ENCODE data around the gene PRR3.
"Not testable (repeated sequence)": the region's sequence is repeated elsewhere in the genome, so short reads cannot be mapped to it uniquely, and the experiment has no call there.

Gene PRR3

GRCh38 chr6:30521082-30521481 is 36.0 kb upstream of the PRR3 start:
- H3K36me3 Mint-ChIP-seq; DNase-seq (ENCODE audit: low spot score in 2 of 2); H3K27ac Mint-ChIP-seq; H3K9me3 Mint-ChIP-seq; ATAC-seq; H3K4me3 Mint-ChIP-seq: not testable (repeated sequence)
- peaks cover 57% of the 10 kb centered on the region for H3K4me1 Mint-ChIP-seq

GRCh38 chr6:30521952-30522351 is 35.1 kb upstream of the PRR3 start:
- Mint-ChIP-seq H3K4me1 (peaks cover 55% of the 10 kb centered on the region), H3K27ac (peak overlapping the region; percentile 14)
- not testable (repeated sequence) for ATAC-seq; DNase-seq (ENCODE audit: low spot score in 2 of 2); H3K9me3 Mint-ChIP-seq; H3K4me3 Mint-ChIP-seq; H3K36me3 Mint-ChIP-seq

- not testable (repeated sequence) for H3K9me3 Mint-ChIP-seq; DNase-seq (ENCODE audit: low spot score in 2 of 2); H3K4me3 Mint-ChIP-seq; H3K27ac Mint-ChIP-seq; ATAC-seq
- Mint-ChIP-seq H3K36me3 (peaks cover 12% of the 10 kb centered on the region), H3K4me1 (peaks cover 76% of the 10 kb centered on the region)
Observed at GRCh38 chr6:30526444-30526843, 30.7 kb upstream of the PRR3 start.

- peak; percentile 81 for ATAC-seq
- not testable (repeated sequence) for DNase-seq (ENCODE audit: low spot score in 2 of 2); H3K9me3 Mint-ChIP-seq
- Mint-ChIP-seq H3K4me1 (peaks cover 74% of the 10 kb centered on the region), H3K36me3 (peaks cover 12% of the 10 kb centered on the region), H3K4me3 (peak overlapping the region; percentile 23), H3K27ac (peak overlapping the region; percentile 97)
Observed at GRCh38 chr6:30529349-30529875, 27.7 kb upstream of the PRR3 start.

GRCh38 chr6:30530014-30530413 is 27.1 kb upstream of the PRR3 start:
- ATAC-seq: no peak
- Mint-ChIP-seq H3K36me3 (peaks cover 12% of the 10 kb centered on the region), H3K27ac (peak overlapping the region; percentile 97), H3K4me1 (peaks cover 68% of the 10 kb centered on the region), H3K9me3 (no peaks in the 10 kb centered on the region), H3K4me3 (peak overlapping the region; percentile 23)
- no peak for DNase-seq (ENCODE audit: low spot score in 2 of 2)

GRCh38 chr6:30533460-30534294 is 23.4 kb upstream of the PRR3 start:
- H3K36me3 Mint-ChIP-seq: no peaks in the 10 kb centered on the region
- no peak for ATAC-seq

GRCh38 chr6:30537931-30538330 is 19.2 kb upstream of the PRR3 start:
- Mint-ChIP-seq H3K27ac (no peak overlapping the region), H3K4me1 (peaks cover 29% of the 10 kb centered on the region), H3K9me3 (no peaks in the 10 kb centered on the region), H3K36me3 (no peaks in the 10 kb centered on the region), H3K4me3 (no peak overlapping the region)
- ATAC-seq: no peak
- DNase-seq (ENCODE audit: low spot score in 2 of 2): no peak

More at GRCh38 chr6:30533460-30534294, 23.4 kb upstream of the PRR3 start:
- DNase-seq (ENCODE audit: low spot score in 2 of 2): no peak
- H3K27ac Mint-ChIP-seq: peak overlapping the region; percentile 91
- H3K4me3 Mint-ChIP-seq: peak overlapping the region; percentile 67
- H3K9me3 Mint-ChIP-seq: no peaks in the 10 kb centered on the region
- H3K4me1 Mint-ChIP-seq: peaks cover 41% of the 10 kb centered on the region

GRCh38 chr6:30541515-30542403 is 15.3 kb upstream of the PRR3 start:
- peaks cover 33% of the 10 kb centered on the region for H3K4me1 Mint-ChIP-seq
- no peaks in the 10 kb centered on the region for H3K9me3 Mint-ChIP-seq
- H3K36me3 Mint-ChIP-seq: peaks cover 14% of the 10 kb centered on the region
- peak; percentile 89 for ATAC-seq
- peak overlapping the region; percentile 70 for H3K4me3 Mint-ChIP-seq
- peak; percentile 75 to 82 for DNase-seq (ENCODE audit: low spot score in 2 of 2)
- H3K27ac Mint-ChIP-seq: peak overlapping the region; percentile 15

GRCh38 chr6:30542404-30542725 is 14.7 kb upstream of the PRR3 start:
- H3K27ac Mint-ChIP-seq: peak overlapping the region; percentile 15
- peaks cover 33% of the 10 kb centered on the region for H3K4me1 Mint-ChIP-seq
- H3K36me3 Mint-ChIP-seq: peaks cover 19% of the 10 kb centered on the region
- no peak for DNase-seq (ENCODE audit: low spot score in 2 of 2)
- H3K4me3 Mint-ChIP-seq: peak overlapping the region; percentile 70
- ATAC-seq: peak; percentile 56
- no peaks in the 10 kb centered on the region for H3K9me3 Mint-ChIP-seq

- peak overlapping the region; percentile 15 for H3K27ac Mint-ChIP-seq
- no peak for ATAC-seq
- peak overlapping the region; percentile 70 for H3K4me3 Mint-ChIP-seq
- H3K9me3 Mint-ChIP-seq: no peaks in the 10 kb centered on the region
- no peak for DNase-seq (ENCODE audit: low spot score in 2 of 2)
- H3K36me3 Mint-ChIP-seq: peaks cover 20% of the 10 kb centered on the region
- H3K4me1 Mint-ChIP-seq: peaks cover 33% of the 10 kb centered on the region
Observed at GRCh38 chr6:30542915-30543314, 14.2 kb upstream of the PRR3 start.

- ATAC-seq: peak; percentile 39
- no peaks in the 10 kb centered on the region for H3K9me3 Mint-ChIP-seq
- peak overlapping the region; percentile 35 for H3K27ac Mint-ChIP-seq
- no peak for DNase-seq (ENCODE audit: low spot score in 2 of 2)
- H3K4me3 Mint-ChIP-seq: no peak overlapping the region
- H3K36me3 Mint-ChIP-seq: peaks cover 29% of the 10 kb centered on the region
- H3K4me1 Mint-ChIP-seq: peaks cover 33% of the 10 kb centered on the region
Observed at GRCh38 chr6:30543821-30544220, 13.3 kb upstream of the PRR3 start.

- Mint-ChIP-seq H3K27ac (peak overlapping the region; percentile 35), H3K36me3 (peaks cover 39% of the 10 kb centered on the region), H3K4me3 (peak overlapping the region; percentile 7), H3K4me1 (peaks cover 33% of the 10 kb centered on the region), H3K9me3 (no peaks in the 10 kb centered on the region)
- ATAC-seq (peak; percentile 74), DNase-seq (ENCODE audit: low spot score in 2 of 2) (no peak)
Observed at GRCh38 chr6:30544666-30545272, 12.3 kb upstream of the PRR3 start.

- Mint-ChIP-seq H3K4me3 (no peak overlapping the region), H3K9me3 (no peaks in the 10 kb centered on the region), H3K27ac (no peak overlapping the region), H3K36me3 (peaks cover 66% of the 10 kb centered on the region), H3K4me1 (peaks cover 33% of the 10 kb centered on the region)
- no peak for ATAC-seq
- DNase-seq (ENCODE audit: low spot score in 2 of 2): no peak
Observed at GRCh38 chr6:30547454-30547853, 9.6 kb upstream of the PRR3 start.

GRCh38 chr6:30548375-30548774 is 8.7 kb upstream of the PRR3 start:
- no peak overlapping the region for H3K27ac Mint-ChIP-seq
- ATAC-seq: no peak
- no peak for DNase-seq (ENCODE audit: low spot score in 2 of 2)

GRCh38 chr6:30554404-30554803 is 2.7 kb upstream of the PRR3 start:
- DNase-seq (ENCODE audit: low spot score in 2 of 2): no peak
- H3K4me1 Mint-ChIP-seq: peaks cover 71% of the 10 kb centered on the region

More at GRCh38 chr6:30548375-30548774, 8.7 kb upstream of the PRR3 start:
- H3K9me3 Mint-ChIP-seq: no peaks in the 10 kb centered on the region
- peaks cover 33% of the 10 kb centered on the region for H3K4me1 Mint-ChIP-seq
- H3K4me3 Mint-ChIP-seq: no peak overlapping the region
- peaks cover 75% of the 10 kb centered on the region for H3K36me3 Mint-ChIP-seq

More at GRCh38 chr6:30554404-30554803, 2.7 kb upstream of the PRR3 start:
- Mint-ChIP-seq H3K4me3 (peak overlapping the region; percentile 88), H3K27ac (peak overlapping the region; percentile 16), H3K9me3 (no peaks in the 10 kb centered on the region), H3K36me3 (peaks cover 98% of the 10 kb centered on the region)
- ATAC-seq: no peak
